ENCODE results near the gene PFAS.

Gene PFAS

DNA sequence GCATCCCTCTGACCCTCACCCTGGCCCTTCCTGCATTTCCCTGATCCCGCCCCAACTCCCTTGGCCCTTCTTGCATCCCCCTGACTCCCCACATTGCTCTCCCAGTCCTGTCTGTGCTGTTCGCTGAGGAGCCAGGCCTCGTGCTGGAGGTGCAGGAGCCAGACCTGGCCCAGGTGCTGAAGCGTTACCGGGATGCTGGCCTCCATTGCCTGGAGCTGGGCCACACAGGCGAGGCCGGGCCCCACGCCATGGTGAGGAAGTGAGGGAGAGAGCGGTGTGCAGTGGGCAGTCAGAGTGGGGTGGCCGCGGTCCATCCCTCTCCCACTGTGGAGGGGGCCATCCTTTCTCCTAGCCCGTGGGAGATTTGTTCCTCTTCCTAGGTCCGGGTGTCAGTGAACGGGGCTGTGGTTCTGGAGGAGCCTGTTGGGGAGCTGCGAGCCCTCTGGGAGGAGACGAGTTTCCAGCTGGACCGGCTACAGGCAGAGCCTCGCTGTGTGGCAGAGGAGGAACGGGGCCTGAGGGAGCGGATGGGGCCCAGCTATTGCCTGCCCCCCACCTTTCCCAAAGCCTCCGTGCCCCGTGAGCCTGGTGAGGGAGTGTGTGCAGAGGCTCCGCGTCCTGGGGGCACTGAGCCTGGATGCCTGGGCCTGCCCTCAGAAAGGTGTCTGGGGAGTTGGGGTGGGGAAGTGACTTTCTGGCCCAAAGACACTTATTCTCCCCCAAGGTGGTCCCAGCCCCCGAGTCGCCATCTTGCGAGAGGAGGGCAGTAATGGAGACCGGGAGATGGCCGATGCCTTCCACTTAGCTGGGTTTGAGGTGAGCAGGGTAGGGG is 17.8 kb downstream of the PFAS start:
- H3K9me2 ChIP-seq (replicated peaks; ENCODE audit: control insufficient read depth, low read length): no peaks in the 10 kb centered on the region
- H3K4me3 ChIP-seq (ENCODE audit: low read length): no peak overlapping the region
- H3K9me3 ChIP-seq (ENCODE audit: control insufficient read depth, insufficient read depth, low read length): no peaks in the 10 kb centered on the region
- H3K27ac ChIP-seq (ENCODE audit: low read depth, low read length): no peak overlapping the region
- H3K79me2 ChIP-seq (ENCODE audit: control insufficient read depth, low read length): no peaks in the 10 kb centered on the region
- no peaks in the 10 kb centered on the region for H4K20me1 ChIP-seq (ENCODE audit: control insufficient read depth, insufficient read depth, low read depth, low read length)
- TF ChIP-seq EZH2phosphoT487 (IDR thresholded peaks at IDR 0.05; ENCODE audit: borderline replicate concordance, low read length) (no peak), CTCF (IDR thresholded peaks at IDR 0.05; ENCODE audit: low read depth, low read length, poor library complexity, severe bottlenecking) (no peak)
- H3F3A ChIP-seq (ENCODE audit: control insufficient read depth, insufficient read depth): no peaks in the 10 kb centered on the region
- no peaks in the 10 kb centered on the region for H3K27me3 ChIP-seq (ENCODE audit: control insufficient read depth, low read length)
- H3K4me1 ChIP-seq (ENCODE audit: control insufficient read depth, low read length): no peaks in the 10 kb centered on the region
- no peak overlapping the region for H3K4me2 ChIP-seq (ENCODE audit: low read length)
- H3K36me3 ChIP-seq (ENCODE audit: control insufficient read depth, low read length): peaks cover 75% of the 10 kb centered on the region

GRCh38 chr17:8267480-8268147 is 18.5 kb downstream of the PFAS start:
- no peaks in the 10 kb centered on the region for H3K9me2 ChIP-seq (replicated peaks; ENCODE audit: control insufficient read depth, low read length)
- no peaks in the 10 kb centered on the region for H3K27me3 ChIP-seq (ENCODE audit: control insufficient read depth, low read length)
- no peaks in the 10 kb centered on the region for H3K9me3 ChIP-seq (ENCODE audit: control insufficient read depth, insufficient read depth, low read length)
- no peaks in the 10 kb centered on the region for H3F3A ChIP-seq (ENCODE audit: control insufficient read depth, insufficient read depth)
- H3K4me2 ChIP-seq (ENCODE audit: low read length): no peak overlapping the region
- TF ChIP-seq EZH2phosphoT487 (IDR thresholded peaks at IDR 0.05; ENCODE audit: borderline replicate concordance, low read length) (no peak), CTCF (IDR thresholded peaks at IDR 0.05; ENCODE audit: low read depth, low read length, poor library complexity, severe bottlenecking) (no peak)
- H3K27ac ChIP-seq (ENCODE audit: low read depth, low read length): no peak overlapping the region
- H3K36me3 ChIP-seq (ENCODE audit: control insufficient read depth, low read length): peaks cover 68% of the 10 kb centered on the region
- no peak overlapping the region for H3K4me3 ChIP-seq (ENCODE audit: low read length)
- no peaks in the 10 kb centered on the region for H4K20me1 ChIP-seq (ENCODE audit: control insufficient read depth, insufficient read depth, low read depth, low read length)
- H3K79me2 ChIP-seq (ENCODE audit: control insufficient read depth, low read length): no peaks in the 10 kb centered on the region
- no peaks in the 10 kb centered on the region for H3K4me1 ChIP-seq (ENCODE audit: control insufficient read depth, low read length)

- H3F3A ChIP-seq (ENCODE audit: control insufficient read depth, insufficient read depth): no peaks in the 10 kb centered on the region
- no peaks in the 10 kb centered on the region for H3K9me3 ChIP-seq (ENCODE audit: control insufficient read depth, insufficient read depth, low read length)
- H3K9me2 ChIP-seq (replicated peaks; ENCODE audit: control insufficient read depth, low read length): no peaks in the 10 kb centered on the region
- no peaks in the 10 kb centered on the region for H4K20me1 ChIP-seq (ENCODE audit: control insufficient read depth, insufficient read depth, low read depth, low read length)
- no peak overlapping the region for H3K4me2 ChIP-seq (ENCODE audit: low read length)
- TF ChIP-seq CTCF (IDR thresholded peaks at IDR 0.05; ENCODE audit: low read depth, low read length, poor library complexity, severe bottlenecking) (no peak), EZH2phosphoT487 (IDR thresholded peaks at IDR 0.05; ENCODE audit: borderline replicate concordance, low read length) (no peak)
- no peaks in the 10 kb centered on the region for H3K27me3 ChIP-seq (ENCODE audit: control insufficient read depth, low read length)
- no peaks in the 10 kb centered on the region for H3K79me2 ChIP-seq (ENCODE audit: control insufficient read depth, low read length)
- H3K36me3 ChIP-seq (ENCODE audit: control insufficient read depth, low read length): peaks cover 57% of the 10 kb centered on the region
- no peaks in the 10 kb centered on the region for H3K4me1 ChIP-seq (ENCODE audit: control insufficient read depth, low read length)
- no peak overlapping the region for H3K27ac ChIP-seq (ENCODE audit: low read depth, low read length)
- H3K4me3 ChIP-seq (ENCODE audit: low read length): no peak overlapping the region
Observed at GRCh38 chr17:8268550-8269298, 19.6 kb downstream of the PFAS start.

Measured in DOHH2 (cell line).